ENCODE results near the gene MBD6.
A peak's percentile ranks its signal among the peaks of the same experiment; 100 is the strongest.

The MBD6 gene

GRCh38 chr12:57483466-57483865 lies 39.2 kb upstream of the MBD6 start:
- DNase-seq (ENCODE audit: extremely low read depth, low read depth): no peak
- TF ChIP-seq CTCF (IDR thresholded peaks at IDR 0.05; ENCODE audit: low read depth, low read length): no peak

- no peak for DNase-seq (ENCODE audit: extremely low read depth, low read depth)
- TF ChIP-seq CTCF (IDR thresholded peaks at IDR 0.05; ENCODE audit: low read depth, low read length): no peak
Measured at GRCh38 chr12:57485695-57486094, 36.9 kb upstream of the MBD6 start.

- no peak for TF ChIP-seq CTCF (IDR thresholded peaks at IDR 0.05; ENCODE audit: low read depth, low read length)
Measured at GRCh38 chr12:57487055-57487596, 35.5 kb upstream of the MBD6 start.

GRCh38 chr12:57487597-57488401 lies 34.8 kb upstream of the MBD6 start, which contains the start of gene MARS1:
Gene MARS1, plus strand, starts transcription at chr12:57488068. Its CDS starts 23 bp downstream, at chr12:57488091.
- peak; percentile 90 for DNase-seq (ENCODE audit: extremely low read depth, low read depth)
- no peak for TF ChIP-seq CTCF (IDR thresholded peaks at IDR 0.05; ENCODE audit: low read depth, low read length)

More at GRCh38 chr12:57487055-57487596, 35.5 kb upstream of the MBD6 start:
- no peak for DNase-seq (ENCODE audit: extremely low read depth, low read depth)

- TF ChIP-seq CTCF (IDR thresholded peaks at IDR 0.05; ENCODE audit: low read depth, low read length): no peak
- no peak for DNase-seq (ENCODE audit: extremely low read depth, low read depth)
Measured at GRCh38 chr12:57488402-57489156, 34.0 kb upstream of the MBD6 start.

- TF ChIP-seq CTCF (IDR thresholded peaks at IDR 0.05; ENCODE audit: low read depth, low read length): no peak
- no peak for DNase-seq (ENCODE audit: extremely low read depth, low read depth)
Measured at GRCh38 chr12:57489157-57489641, 33.4 kb upstream of the MBD6 start.

Data from AG09319 (cell line).